Stomach (tissue), 4 donors: ENCODE results near the gene CHD3.

Source experiments
- POLR2A ChIP-seq, 4 donors: fragments of 450-650 bp; IDR thresholded peaks; one replicate each; pipeline ENCODE4 v1.6.1; 2016; ENCODE audit warnings: antibody characterized with exemption in 4 of 4, control low read depth in 2 of 4, mild to moderate bottlenecking in 1 of 4, moderate library complexity in 1 of 4
- TF ChIP-seq, protein P1 (sequence below), 7 experiments: fragments of 450-650 bp in 4 of 7; fragments of 200-600 bp in 3 of 7; sonication (generic) in 3 of 7; IDR thresholded peaks; one replicate each; pipeline ENCODE4 v1.5.1; 2016 to 2019; ENCODE audit warnings: antibody characterized with exemption in 7 of 7, control low read depth in 2 of 7, mild to moderate bottlenecking in 1 of 7

DNA sequence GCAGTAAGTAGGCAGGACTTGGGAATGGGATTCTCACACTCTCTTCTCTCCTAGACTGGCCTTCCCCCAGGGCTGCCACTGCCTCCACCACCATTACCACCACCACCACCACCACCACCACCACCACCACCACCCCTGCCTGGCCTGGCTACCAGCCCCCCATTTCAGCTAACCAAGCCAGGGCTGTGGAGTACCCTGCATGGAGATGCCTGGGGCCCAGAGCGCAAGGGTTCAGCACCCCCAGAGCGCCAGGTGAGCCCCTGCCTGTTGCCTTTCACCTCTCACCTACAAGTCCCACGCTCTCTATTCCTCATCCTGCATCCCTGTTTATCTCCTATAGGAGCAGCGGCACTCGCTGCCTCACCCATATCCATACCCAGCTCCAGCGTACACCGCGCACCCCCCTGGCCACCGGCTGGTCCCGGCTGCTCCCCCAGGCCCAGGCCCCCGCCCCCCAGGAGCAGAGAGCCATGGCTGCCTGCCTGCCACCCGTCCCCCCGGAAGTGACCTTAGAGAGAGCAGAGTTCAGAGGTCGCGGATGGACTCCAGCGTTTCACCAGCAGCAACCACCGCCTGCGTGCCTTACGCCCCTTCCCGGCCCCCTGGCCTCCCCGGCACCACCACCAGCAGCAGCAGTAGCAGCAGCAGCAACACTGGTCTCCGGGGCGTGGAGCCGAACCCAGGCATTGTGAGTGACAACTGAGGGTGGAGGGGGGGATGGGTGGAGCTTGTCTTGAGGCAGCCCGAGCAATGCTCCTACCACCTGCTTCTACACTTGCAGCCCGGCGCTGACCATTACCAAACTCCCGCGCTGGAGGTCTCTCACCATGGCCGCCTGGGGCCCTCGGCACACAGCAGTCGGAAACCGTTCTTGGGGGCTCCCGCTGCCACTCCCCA is 41.6 kb upstream of the CHD3 start:
- TF ChIP-seq, protein P1, sequence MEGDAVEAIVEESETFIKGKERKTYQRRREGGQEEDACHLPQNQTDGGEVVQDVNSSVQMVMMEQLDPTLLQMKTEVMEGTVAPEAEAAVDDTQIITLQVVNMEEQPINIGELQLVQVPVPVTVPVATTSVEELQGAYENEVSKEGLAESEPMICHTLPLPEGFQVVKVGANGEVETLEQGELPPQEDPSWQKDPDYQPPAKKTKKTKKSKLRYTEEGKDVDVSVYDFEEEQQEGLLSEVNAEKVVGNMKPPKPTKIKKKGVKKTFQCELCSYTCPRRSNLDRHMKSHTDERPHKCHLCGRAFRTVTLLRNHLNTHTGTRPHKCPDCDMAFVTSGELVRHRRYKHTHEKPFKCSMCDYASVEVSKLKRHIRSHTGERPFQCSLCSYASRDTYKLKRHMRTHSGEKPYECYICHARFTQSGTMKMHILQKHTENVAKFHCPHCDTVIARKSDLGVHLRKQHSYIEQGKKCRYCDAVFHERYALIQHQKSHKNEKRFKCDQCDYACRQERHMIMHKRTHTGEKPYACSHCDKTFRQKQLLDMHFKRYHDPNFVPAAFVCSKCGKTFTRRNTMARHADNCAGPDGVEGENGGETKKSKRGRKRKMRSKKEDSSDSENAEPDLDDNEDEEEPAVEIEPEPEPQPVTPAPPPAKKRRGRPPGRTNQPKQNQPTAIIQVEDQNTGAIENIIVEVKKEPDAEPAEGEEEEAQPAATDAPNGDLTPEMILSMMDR (IDR thresholded peaks at IDR 0.05), result no peak
- no peak for TF ChIP-seq POLR2A (IDR thresholded peaks at IDR 0.05)
